ENCODE results near the gene GPR158.

GPR158 gene

DNA sequence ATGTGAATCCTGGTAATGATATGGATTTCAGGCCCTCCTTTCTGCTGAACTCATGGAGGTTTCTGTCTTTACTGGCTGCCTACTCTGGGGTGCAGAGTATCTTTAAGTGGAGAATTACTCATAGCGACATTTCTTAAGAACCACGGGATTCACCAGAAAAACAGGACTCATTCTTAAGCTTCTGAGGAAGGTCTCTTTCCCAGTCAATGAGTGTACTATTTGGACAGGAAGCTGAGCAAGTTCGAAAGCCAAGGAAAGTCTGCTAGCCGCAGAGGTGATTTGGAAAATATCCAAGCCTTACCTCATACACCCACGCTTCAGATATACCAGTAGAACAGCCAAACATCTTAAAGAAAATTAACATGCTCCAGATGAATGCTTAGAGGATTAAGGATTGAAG is 381.7 kb downstream of the GPR158 start:
- DNase-seq (ENCODE audit: low read depth) = no peak
- TF ChIP-seq, protein P1, sequence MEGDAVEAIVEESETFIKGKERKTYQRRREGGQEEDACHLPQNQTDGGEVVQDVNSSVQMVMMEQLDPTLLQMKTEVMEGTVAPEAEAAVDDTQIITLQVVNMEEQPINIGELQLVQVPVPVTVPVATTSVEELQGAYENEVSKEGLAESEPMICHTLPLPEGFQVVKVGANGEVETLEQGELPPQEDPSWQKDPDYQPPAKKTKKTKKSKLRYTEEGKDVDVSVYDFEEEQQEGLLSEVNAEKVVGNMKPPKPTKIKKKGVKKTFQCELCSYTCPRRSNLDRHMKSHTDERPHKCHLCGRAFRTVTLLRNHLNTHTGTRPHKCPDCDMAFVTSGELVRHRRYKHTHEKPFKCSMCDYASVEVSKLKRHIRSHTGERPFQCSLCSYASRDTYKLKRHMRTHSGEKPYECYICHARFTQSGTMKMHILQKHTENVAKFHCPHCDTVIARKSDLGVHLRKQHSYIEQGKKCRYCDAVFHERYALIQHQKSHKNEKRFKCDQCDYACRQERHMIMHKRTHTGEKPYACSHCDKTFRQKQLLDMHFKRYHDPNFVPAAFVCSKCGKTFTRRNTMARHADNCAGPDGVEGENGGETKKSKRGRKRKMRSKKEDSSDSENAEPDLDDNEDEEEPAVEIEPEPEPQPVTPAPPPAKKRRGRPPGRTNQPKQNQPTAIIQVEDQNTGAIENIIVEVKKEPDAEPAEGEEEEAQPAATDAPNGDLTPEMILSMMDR (IDR thresholded peaks at IDR 0.05; ENCODE audit: control insufficient read depth, insufficient read depth, low read depth, low read length, missing control alignments) = no peak
- no peak overlapping the region for H3K4me3 ChIP-seq (ENCODE audit: control insufficient read depth, low read depth, low read length)

- DNase-seq (ENCODE audit: low read depth) = no peak
- TF ChIP-seq, protein P1 (IDR thresholded peaks at IDR 0.05; ENCODE audit: control insufficient read depth, insufficient read depth, low read depth, low read length, missing control alignments) = no peak
- H3K4me3 ChIP-seq (ENCODE audit: control insufficient read depth, low read depth, low read length) = no peak overlapping the region
These were observed 382.3 kb downstream of the GPR158 start for GRCh38 chr10:25557136-25557535.

DNA sequence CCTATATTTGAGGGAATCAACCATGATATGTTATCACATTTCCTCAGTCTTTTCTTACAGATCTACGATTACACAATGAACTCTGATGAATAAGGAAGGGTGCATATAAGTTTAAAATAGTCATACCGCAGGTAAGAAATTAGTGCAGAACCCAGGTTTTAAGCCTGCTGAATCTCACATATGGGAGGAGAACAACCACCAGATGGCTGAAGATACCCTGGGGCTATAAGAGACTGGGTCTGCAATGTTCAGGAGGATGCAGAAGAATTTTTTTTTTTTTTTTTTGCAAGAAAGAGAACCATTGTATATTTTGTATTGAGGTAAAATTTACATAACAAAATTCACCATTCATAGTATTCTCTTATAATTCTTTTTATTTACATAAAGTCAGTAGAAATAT is 387.0 kb downstream of the GPR158 start:
- TF ChIP-seq, protein P1 (IDR thresholded peaks at IDR 0.05; ENCODE audit: control insufficient read depth, insufficient read depth, low read depth, low read length, missing control alignments) = no peak
- no peak overlapping the region for H3K4me3 ChIP-seq (ENCODE audit: control insufficient read depth, low read depth, low read length)
- no peak for DNase-seq (ENCODE audit: low read depth)

- TF ChIP-seq, protein P1 (IDR thresholded peaks at IDR 0.05; ENCODE audit: control insufficient read depth, insufficient read depth, low read depth, low read length, missing control alignments) = no peak
- no peak overlapping the region for H3K4me3 ChIP-seq (ENCODE audit: control insufficient read depth, low read depth, low read length)
- DNase-seq (ENCODE audit: low read depth) = no peak
These were observed 387.7 kb downstream of the GPR158 start for GRCh38 chr10:25562547-25562946.

DNA sequence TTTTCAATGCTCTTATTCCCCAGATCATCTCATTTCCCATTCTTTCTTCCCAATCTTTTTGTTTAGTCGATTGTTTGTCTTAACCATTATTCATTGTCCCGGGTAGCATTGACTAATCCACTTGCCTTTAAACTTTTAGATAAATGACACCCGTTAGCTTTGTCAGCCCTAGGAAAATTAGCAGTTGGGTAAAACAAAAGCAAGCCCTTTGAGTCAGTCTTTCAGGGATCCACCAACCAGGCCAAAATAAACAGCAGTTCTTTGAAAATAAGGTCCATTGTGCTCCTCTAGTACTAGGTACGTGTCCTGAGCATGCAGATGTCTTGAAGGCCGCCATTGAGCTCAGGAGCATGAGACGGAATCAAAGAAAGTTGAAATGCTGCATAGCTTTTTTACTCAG is 389.6 kb downstream of the GPR158 start:
- TF ChIP-seq, protein P1 (IDR thresholded peaks at IDR 0.05; ENCODE audit: control insufficient read depth, insufficient read depth, low read depth, low read length, missing control alignments) = no peak
- no peak overlapping the region for H3K4me3 ChIP-seq (ENCODE audit: control insufficient read depth, low read depth, low read length)
- DNase-seq (ENCODE audit: low read depth) = no peak

GRCh38 chr10:25565570-25565969 is 390.8 kb downstream of the GPR158 start:
- no peak overlapping the region for H3K4me3 ChIP-seq (ENCODE audit: control insufficient read depth, low read depth, low read length)
- TF ChIP-seq, protein P1 (IDR thresholded peaks at IDR 0.05; ENCODE audit: control insufficient read depth, insufficient read depth, low read depth, low read length, missing control alignments) = no peak
- no peak for DNase-seq (ENCODE audit: low read depth)

GRCh38 chr10:25573316-25573715 is 398.5 kb downstream of the GPR158 start:
- TF ChIP-seq, protein P1 (IDR thresholded peaks at IDR 0.05; ENCODE audit: control insufficient read depth, insufficient read depth, low read depth, low read length, missing control alignments) = no peak
- H3K4me3 ChIP-seq (ENCODE audit: control insufficient read depth, low read depth, low read length) = no peak overlapping the region
- no peak for DNase-seq (ENCODE audit: low read depth)

Data from AG09309 (cell line).